Measurements from ENCODE around the gene PSMC3IP. TPM values are rescaled to one million over a fixed set of nuclear protein-coding genes. Genes with fewer than 3 reads are reported as not detected.

The PSMC3IP gene
- total and polyA plus RNA-seq, 2 of the 4 experiments (the other 2 are of a cell fraction), result 5.6 to 9.8 TPM

- Histone ChIP-seq H3K4ac (ENCODE audit: low read depth, low read length) (peak overlapping the region; percentile 97), H3K79me1 (ENCODE audit: low read depth in 1 of 2, low read length in 2 of 2) (peaks cover 16 to 32% of the 10 kb centered on the region in 2 experiments), H3K4me1 (ENCODE audit: control insufficient read depth, insufficient read depth, low read length) (peaks cover 10% of the 10 kb centered on the region), H3K27me3 (ENCODE audit: control insufficient read depth, insufficient read depth, low read length) (no peaks in the 10 kb centered on the region), H4K5ac (ENCODE audit: low read depth, low read length) (no peak overlapping the region), H2BK5ac (ENCODE audit: low read depth, low read length, poor library complexity, severe bottlenecking) (peak overlapping the region; percentile 63), H3K56ac (ENCODE audit: extremely low read depth, insufficient read depth, low read length) (no peak overlapping the region; the same call in 1 of the 2 replicates), H3K14ac (replicated peaks; ENCODE audit: low read depth, low read length) (peak overlapping the region; percentile 96), H2AFZ (replicated peaks; ENCODE audit: low read length, poor library complexity) (peak overlapping the region; percentile 90), H3K36me3 (ENCODE audit: control insufficient read depth, insufficient read depth, low read length) (peaks cover 27% of the 10 kb centered on the region), H3K4me3 (ENCODE audit: insufficient read depth, low read depth, low read length) (peak overlapping the region; percentile 53), H2BK15ac (ENCODE audit: low read depth, low read length) (no peak overlapping the region), H3K9me3 (ENCODE audit: control insufficient read depth, insufficient read depth, low read length) (no peaks in the 10 kb centered on the region), H2BK20ac (ENCODE audit: low read depth, low read length) (0 out of 2 replicates have a peak overlapping the region, but pooled peaks have one; percentile 17), H3K9ac (ENCODE audit: low read depth, low read length) (peak overlapping the region; percentile 81), H3K23ac (ENCODE audit: low read depth, low read length) (peak overlapping the region; percentile 92), H2AK5ac (ENCODE audit: low read depth, low read length) (peak overlapping the region; percentile 93), H3K9me1 (ENCODE audit: insufficient read depth, low read length) (peaks cover 26% of the 10 kb centered on the region), H4K8ac (ENCODE audit: low read depth in 2 of 2, low read length in 2 of 2) (peak overlapping the region; percentile 72 to 95), H2AK9ac (replicated peaks; ENCODE audit: low read depth, low read length, poor library complexity) (peak overlapping the region; percentile 99), H4K91ac (ENCODE audit: insufficient read depth, low read depth, low read length) (peak overlapping the region; percentile 98), H3K27ac (ENCODE audit: insufficient read depth, low read length) (peak overlapping the region; percentile 55), H2BK120ac (ENCODE audit: low read depth, low read length) (peak overlapping the region; percentile 69), H3K4me2 (ENCODE audit: low read depth, low read length) (peak overlapping the region; percentile 90), H3K18ac (ENCODE audit: low read depth, low read length) (no peak overlapping the region), H4K20me1 (ENCODE audit: insufficient read depth, low read length) (peaks cover 9% of the 10 kb centered on the region; the same call in 1 of the 2 replicates)
- in situ Hi-C loops (cut with MboI; ENCODE audit: low sequenced_read_pairs) (no loop called here), dilution Hi-C loops (cut with HindIII; ENCODE audit: low sequenced_read_pairs, unreplicated experiment) (no loop called here), intact Hi-C loops (cut with micrococcal nuclease) (no loop called here)
- CTCF ChIA-PET, result interaction anchor here (0.6 to 1.8 kb wide), 4 partner anchors 10 to 368 kb away, joined by 3 to 6 read pairs (median 3); no protein-coding TSS in a partner anchor
- no TSS peak for BruUV-seq (replicated peaks)
- no peak for ATAC-seq (ENCODE audit: low read depth)
- POLR2A ChIA-PET (ENCODE audit: unreplicated experiment), result interaction anchor here (1.6 to 1.8 kb wide), 2 partner anchors 114 to 116 kb away, joined by 4 read pairs; partner anchors contain the start of gene CAVIN1
- 95% methylated on average over 6 of the region's 31 CpGs; no CpG with 5 or more reads in 1 of the 2 experiments for WGBS, 2 experiments (ENCODE audit: extremely low coverage in 2 of 2, insufficient read length in 1 of 2)
- DNase-seq, result no peak
- no peak for TF ChIP-seq MXI1 (IDR thresholded peaks at IDR 0.05; ENCODE audit: borderline replicate concordance, low read depth, low read length)
- no peak for TF ChIP-seq SMC3 (IDR thresholded peaks at IDR 0.05; ENCODE audit: low read depth, low read length)
- no peak for TF ChIP-seq USF2 (IDR thresholded peaks at IDR 0.05; ENCODE audit: low read depth, low read length)
- TF ChIP-seq MAFK (IDR thresholded peaks at IDR 0.05; ENCODE audit: low read depth, low read length), result no peak
- TF ChIP-seq RAD21 (IDR thresholded peaks at IDR 0.05; ENCODE audit: low read length), result no peak
- no peak for TF ChIP-seq BHLHE40 (IDR thresholded peaks at IDR 0.05; ENCODE audit: low read depth, low read length)
- no peak for TF ChIP-seq MAZ (IDR thresholded peaks at IDR 0.05; ENCODE audit: borderline replicate concordance, low read depth, low read length)
- TF ChIP-seq ELK1 (IDR thresholded peaks at IDR 0.05; ENCODE audit: borderline replicate concordance, low read depth, low read length), result no peak
- TF ChIP-seq POLR2A (IDR thresholded peaks at IDR 0.05; ENCODE audit: low read depth, low read length), result no peak
- no peak for TF ChIP-seq FOS (IDR thresholded peaks at IDR 0.05; ENCODE audit: low read depth, low read length)
- no peak for TF ChIP-seq CEBPB (IDR thresholded peaks at IDR 0.05; ENCODE audit: low read depth, low read length)
- no peak for TF ChIP-seq RCOR1 (IDR thresholded peaks at IDR 0.05; ENCODE audit: insufficient replicate concordance, low read length)
- TF ChIP-seq CTCF (conservative IDR thresholded peaks at IDR 0.05; ENCODE audit: low read depth, low read length), result no peak
Measured at GRCh38 chr17:42537156-42537805, 40.2 kb downstream of the PSMC3IP start.
